Measurements from ENCODE around the gene MMP15.
"Not testable (repeated sequence)": the region's sequence is repeated elsewhere in the genome, so short reads cannot be mapped to it uniquely, and the experiment has no call there.

- TF ChIP-seq CTCF, POLR2A (IDR thresholded peaks at IDR 0.05): not testable (repeated sequence)
Measured at GRCh38 chr16:58080657-58081056, 55.1 kb downstream of the MMP15 start.
